H9 (cell line): Measurements from ENCODE around the gene TIMM8B. TPM values are rescaled to one million over a fixed set of nuclear protein-coding genes. Genes with fewer than 3 reads are reported as not detected.

Source experiments
- DNase-seq: peaks from one replicate; pipeline ENCODE4 v3.0.0-alpha.2; 2017
- H2AFZ ChIP-seq: one replicate; pipeline ENCODE4 v1.6.1; 2013; ENCODE audit warnings: mild to moderate bottlenecking, low read length, control low read depth, moderate library complexity
- H2AK5ac ChIP-seq: 2 replicates; pipeline ENCODE4 v1.6.1; 2013; ENCODE audit warnings: low read length, control low read depth, mixed read lengths; ENCODE audit not compliant: insufficient read length
- H2BK120ac ChIP-seq: one replicate; pipeline ENCODE4 v1.6.1; 2013; ENCODE audit warnings: low read depth, mild to moderate bottlenecking, low read length, control low read depth, inconsistent platforms; ENCODE audit not compliant: poor library complexity, severe bottlenecking
- H2BK12ac ChIP-seq: 2 replicates; pipeline ENCODE4 v1.6.1; 2013; ENCODE audit warnings: low read length, control low read depth, mixed read lengths, low read depth; ENCODE audit not compliant: insufficient read length
- H2BK15ac ChIP-seq: 2 replicates; pipeline ENCODE4 v1.6.1; 2013; ENCODE audit warnings: low read depth, low read length, control low read depth
- H2BK20ac ChIP-seq: one replicate; pipeline ENCODE4 v1.6.1; 2013; ENCODE audit warnings: low read depth, mild to moderate bottlenecking, low read length, control low read depth, inconsistent platforms; ENCODE audit not compliant: poor library complexity, severe bottlenecking
- H2BK5ac ChIP-seq: 2 replicates; pipeline ENCODE4 v1.6.1; 2013; ENCODE audit warnings: low read length, control low read depth, mixed read lengths; ENCODE audit not compliant: insufficient read length
- H3K14ac ChIP-seq: 2 replicates; pipeline ENCODE4 v1.6.1; 2013; ENCODE audit warnings: low read length, control low read depth; ENCODE audit not compliant: insufficient read depth
- H3K18ac ChIP-seq: 2 replicates; pipeline ENCODE4 v1.6.1; 2013; ENCODE audit warnings: low read depth, mild to moderate bottlenecking, mixed read lengths, low read length, control low read depth; ENCODE audit not compliant: insufficient read length
- H3K23ac ChIP-seq: 2 replicates; pipeline ENCODE4 v1.6.1; 2013; ENCODE audit warnings: low read length, control low read depth, mixed read lengths, low read depth; ENCODE audit not compliant: insufficient read length
- H3K23me2 ChIP-seq: 2 replicates; pipeline ENCODE4 v1.6.1; 2013; ENCODE audit warnings: low read depth, mild to moderate bottlenecking, mixed read lengths, low read length, control low read depth; ENCODE audit not compliant: insufficient read length, poor library complexity, severe bottlenecking
- H3K27ac ChIP-seq: 2 replicates; pipeline ENCODE4 v1.5.1; 2013; ENCODE audit warnings: low read length, control low read depth, mixed read lengths, low read depth; ENCODE audit not compliant: insufficient read length
- H3K27me3 ChIP-seq: 2 replicates; pipeline ENCODE4 v1.6.1; 2013; ENCODE audit warnings: low read length, control low read depth, inconsistent platforms; ENCODE audit not compliant: insufficient read depth
- H3K4ac ChIP-seq: 2 replicates; pipeline ENCODE4 v1.6.1; 2013; ENCODE audit warnings: low read depth, mild to moderate bottlenecking, control low read depth, inconsistent platforms, low read length, moderate library complexity
- H3K4me1 ChIP-seq: 2 replicates; pipeline ENCODE4 v1.6.1; 2013; ENCODE audit warnings: low read length, control low read depth, inconsistent platforms; ENCODE audit not compliant: insufficient read depth
- H3K4me2 ChIP-seq: 2 replicates; pipeline ENCODE4 v1.6.1; 2013; ENCODE audit warnings: low read length, control low read depth, mixed read lengths; ENCODE audit not compliant: insufficient read length, insufficient read depth
- H3K56ac ChIP-seq: 2 replicates; pipeline ENCODE4 v1.6.1; 2013; ENCODE audit warnings: low read depth, mild to moderate bottlenecking, mixed read lengths, low read length, control low read depth; ENCODE audit not compliant: insufficient read length
- H3K79me1 ChIP-seq: 2 replicates; pipeline ENCODE4 v1.6.1; 2013; ENCODE audit warnings: low read depth, mild to moderate bottlenecking, moderate library complexity, low read length, control low read depth, inconsistent platforms; ENCODE audit not compliant: insufficient read depth, poor library complexity, severe bottlenecking
- H3K79me2 ChIP-seq: 2 replicates; pipeline ENCODE4 v1.6.1; 2013; ENCODE audit warnings: low read length, control low read depth, inconsistent platforms; ENCODE audit not compliant: insufficient read depth
- H3K9ac ChIP-seq: 2 replicates; pipeline ENCODE4 v1.6.1; 2013; ENCODE audit warnings: low read length, control low read depth, mixed read lengths; ENCODE audit not compliant: insufficient read length; ENCODE audit errors: extremely low read depth
- H3K9me3 ChIP-seq: one replicate; pipeline ENCODE4 v1.6.1; 2013; ENCODE audit warnings: low read depth, low read length, inconsistent platforms; ENCODE audit not compliant: control insufficient read depth
- H3T11ph ChIP-seq: one replicate; pipeline ENCODE4 v1.6.1; 2013; ENCODE audit warnings: mild to moderate bottlenecking, low read length, control low read depth, inconsistent platforms
- H4K20me1 ChIP-seq: one replicate; pipeline ENCODE4 v1.6.1; 2013; ENCODE audit not compliant: control insufficient read depth, insufficient read length, insufficient read depth
- H4K5ac ChIP-seq: 2 replicates; pipeline ENCODE4 v1.6.1; 2013; ENCODE audit warnings: low read depth, mild to moderate bottlenecking, mixed read lengths, low read length, control low read depth; ENCODE audit not compliant: insufficient read length
- H4K8ac ChIP-seq: replicated peaks from 2 replicates; pipeline ENCODE4 v1.6.1; 2013; ENCODE audit warnings: low read length, control low read depth, mixed read lengths, low read depth; ENCODE audit not compliant: insufficient read length
- H4K91ac ChIP-seq: 2 replicates; pipeline ENCODE4 v1.6.1; 2013; ENCODE audit warnings: low read depth, mild to moderate bottlenecking, moderate library complexity, mixed read lengths, low read length, control low read depth; ENCODE audit not compliant: insufficient read length
- H3K27ac Mint-ChIP-seq, 3 experiments: 2 replicates in 2 of 3; 3 replicates in 1 of 3; pipeline ENCODE4 v1.8.0; 2020 to 2021; ENCODE audit warnings: mixed read lengths in 3 of 3, mild to moderate bottlenecking in 1 of 3, moderate library complexity in 1 of 3
- H3K27me3 Mint-ChIP-seq: 2 replicates; pipeline ENCODE4 v1.8.0; 2021; ENCODE audit warnings: low read depth, mild to moderate bottlenecking, moderate library complexity, mixed read lengths
- H3K36me3 Mint-ChIP-seq, 3 experiments: 2 replicates in 2 of 3; 3 replicates in 1 of 3; pipeline ENCODE4 v1.8.0; 2020 to 2021; ENCODE audit warnings: low read depth in 3 of 3, mixed read lengths in 3 of 3; ENCODE audit not compliant: insufficient read depth in 1 of 3
- H3K4me1 Mint-ChIP-seq, 2 experiments: 2 replicates each; pipeline ENCODE4 v1.8.0; 2020; ENCODE audit warnings: mixed read lengths in 2 of 2
- H3K4me3 Mint-ChIP-seq, 2 experiments: 2 replicates in 1 of 2; 3 replicates in 1 of 2; pipeline ENCODE4 v1.8.0; 2020 to 2021; ENCODE audit warnings: mild to moderate bottlenecking in 2 of 2, mixed read lengths in 2 of 2, moderate library complexity in 1 of 2
- H3K9me3 Mint-ChIP-seq, 2 experiments: 2 replicates in 1 of 2; 3 replicates in 1 of 2; pipeline ENCODE4 v1.8.0; 2020; ENCODE audit warnings: mild to moderate bottlenecking in 2 of 2, mixed read lengths in 2 of 2, moderate library complexity in 1 of 2
- CTCF ChIP-seq: fragments of 200-600 bp; sonication (generic); conservative IDR thresholded peaks from 3 replicates; pipeline ENCODE4 v1.8.0; 2021; ENCODE audit warnings: antibody characterized with exemption, mild to moderate bottlenecking
- WGBS: extraction: QIAGEN DNeasy Blood & Tissue Kit; methylation state at CpG from one replicate; pipeline ENCODE4 v1.1.7; 2013; ENCODE audit warnings: missing lambda C conversion rate, low lambda C conversion rate, mixed read lengths; ENCODE audit not compliant: insufficient read length; ENCODE audit errors: extremely low coverage; 5-methylcytosine and 5-hydroxymethylcytosine counted together
- long read RNA-seq: library from polyadenylated mRNA; unstranded; transcript quantifications from one replicate; pipeline ENCODE4 v2.0.0, GENCODE V29; 2020
- total RNA-seq: library from RNA; stranded (reverse); gene quantifications from 2 replicates; pipeline ENCODE4 v1.2.1, GENCODE V29; 2021

The TIMM8B gene
- 84.4 and 86.3 TPM in 2 replicates for total RNA-seq
- long read RNA-seq, transcript TIMM8B-201 (2 exons, 819 nt), result major isoform, 10 of 23 reads
- long read RNA-seq, transcript TIMM8B-203 (3 exons, 1,155 nt), result minor isoform, 9 of 23 reads
- long read RNA-seq, partial matches to known transcripts, result 0 of 23 reads
- long read RNA-seq, other reads (novel, unspliced or antisense), result 4 of 23 reads

- H3K27me3 Mint-ChIP-seq, result peaks cover 2% of the 10 kb centered on the region; the same call in 1 of the 2 replicates
- H3K4me2 ChIP-seq, result peak within 1 kb of the TSS; percentile 97
- H2BK15ac ChIP-seq, result no peak within 1 kb of the TSS
- no peak within 1 kb of the TSS for H4K91ac ChIP-seq
- peak within 1 kb of the TSS; percentile 95 to 100 (median 100) for H3K27ac Mint-ChIP-seq
- peak within 1 kb of the TSS; percentile 91 for H3K9ac ChIP-seq
- peaks cover 28 to 91% (median 72%) of the 10 kb centered on the region in 3 experiments for H3K36me3 Mint-ChIP-seq
- no peak within 1 kb of the TSS for H2AFZ ChIP-seq
- no peak within 1 kb of the TSS for H2BK12ac ChIP-seq
- H3T11ph ChIP-seq, result no peak within 1 kb of the TSS
- peak; percentile 95 for DNase-seq
- H3K23me2 ChIP-seq, result peaks cover 5% of the 10 kb centered on the region
- H3K27me3 ChIP-seq, result no peaks in the 10 kb centered on the region
- peaks cover 0 to 4% of the 10 kb centered on the region in 2 experiments; a peak in 2 of 5 replicates for H3K9me3 Mint-ChIP-seq
- H2AK5ac ChIP-seq, result no peak within 1 kb of the TSS
- no peaks in the 10 kb centered on the region for H3K79me1 ChIP-seq
- H3K23ac ChIP-seq, result no peak within 1 kb of the TSS
- no peak within 1 kb of the TSS for H2BK120ac ChIP-seq
- H4K8ac ChIP-seq, result no peak within 1 kb of the TSS
- peak within 1 kb of the TSS; percentile 85; the same call in 1 of the 2 replicates for H3K14ac ChIP-seq
- H3K4me1 Mint-ChIP-seq, result peaks cover 16 to 20% of the 10 kb centered on the region in 2 experiments
- peaks cover 13% of the 10 kb centered on the region; the same call in 1 of the 2 replicates for H3K79me2 ChIP-seq
- H3K4ac ChIP-seq, result no peak within 1 kb of the TSS
- H4K20me1 ChIP-seq, result no peaks in the 10 kb centered on the region
- H3K27ac ChIP-seq, result no peak within 1 kb of the TSS
- no peak within 1 kb of the TSS for H3K56ac ChIP-seq
- H3K9me3 ChIP-seq, result no peaks in the 10 kb centered on the region
- TF ChIP-seq CTCF, result peak; percentile 33; the same call in 2 of the 3 replicates
- no CpG with 5 or more reads among the region's 45 CpGs for WGBS
- H3K4me3 Mint-ChIP-seq, result peak within 1 kb of the TSS; percentile 100
- H2BK20ac ChIP-seq, result no peak within 1 kb of the TSS
- H3K4me1 ChIP-seq, result no peaks in the 10 kb centered on the region
- H2BK5ac ChIP-seq, result no peak within 1 kb of the TSS
- H4K5ac ChIP-seq, result peak within 1 kb of the TSS; percentile 45
- H3K18ac ChIP-seq, result peak within 1 kb of the TSS; percentile 69
These were observed at the start of gene TIMM8B, which contains the start of gene SDHD for GRCh38 chr11:112086422-112087191. Gene TIMM8B (minus strand): TSS chr11:112086756. CDS start chr11:112086723, 33 bp downstream. Gene SDHD (plus strand): TSS chr11:112086873. CDS start chr11:112086908, 35 bp downstream.
